Smooth muscle cell (in vitro differentiated cells): ENCODE measurements around the gene EVX1. TPM values are rescaled to one million over a fixed set of nuclear protein-coding genes. Genes with fewer than 3 reads are reported as not detected.

Experiments
- DNase-seq: peaks from one replicate; lab custom pipeline; 2025; ENCODE audit not compliant: unreplicated experiment; lab: John Stamatoyannopoulos, UW
- H2AFZ ChIP-seq: fragments of 200-600 bp; sonication (generic); 2 replicates; pipeline ENCODE4 v1.6.0; 2016; ENCODE audit warnings: antibody characterized with exemption, low read depth, mild to moderate bottlenecking
- H3F3A ChIP-seq: fragments of 200-600 bp; sonication (generic); 2 replicates; pipeline ENCODE4 v1.6.0; 2017; ENCODE audit warnings: antibody characterized with exemption, low read depth
- H3K27ac ChIP-seq: fragments of 200-600 bp; sonication (generic); 2 replicates; pipeline ENCODE4 v1.5.1; 2016; ENCODE audit warnings: low read depth, mild to moderate bottlenecking
- H3K27me3 ChIP-seq: fragments of 200-600 bp; sonication (generic); 2 replicates; pipeline ENCODE4 v1.6.1; 2016; ENCODE audit warnings: low read depth, mild to moderate bottlenecking
- H3K36me3 ChIP-seq: fragments of 200-600 bp; sonication (generic); 2 replicates; pipeline ENCODE4 v1.5.1; 2016; ENCODE audit warnings: low read depth
- H3K4me1 ChIP-seq: fragments of 200-600 bp; sonication (generic); 2 replicates; pipeline ENCODE4 v1.5.1; 2016; ENCODE audit warnings: low read depth
- H3K4me2 ChIP-seq: fragments of 200-600 bp; sonication (generic); 2 replicates; pipeline ENCODE4 v1.6.0; 2016; ENCODE audit warnings: mild to moderate bottlenecking
- H3K4me3 ChIP-seq: fragments of 200-600 bp; sonication (generic); 2 replicates; pipeline ENCODE4 v1.5.1; 2016; ENCODE audit warnings: mild to moderate bottlenecking
- H3K79me2 ChIP-seq: fragments of 200-600 bp; sonication (generic); 2 replicates; pipeline ENCODE4 v1.6.0; 2016; ENCODE audit warnings: low read depth, mild to moderate bottlenecking
- H3K9ac ChIP-seq: fragments of 200-600 bp; sonication (generic); 2 replicates; pipeline ENCODE4 v1.6.0; 2016; ENCODE audit warnings: low read depth
- H3K9me3 ChIP-seq: fragments of 200-600 bp; sonication (generic); replicated peaks from 2 replicates; pipeline ENCODE4 v1.5.1; 2016; ENCODE audit warnings: low read depth
- H4K20me1 ChIP-seq: fragments of 200-600 bp; sonication (generic); 2 replicates; pipeline ENCODE4 v1.6.0; 2016; ENCODE audit warnings: low read depth
- WGBS: methylation state at CpG from one replicate; pipeline ENCODE4 v1.1.7; 2016; ENCODE audit warnings: low lambda C conversion rate; 5-methylcytosine and 5-hydroxymethylcytosine counted together
- polyA plus RNA-seq: library from polyadenylated mRNA; unstranded; fragments of >200 nt; fragmentation: Nextera tagmentation; extraction: Ambion mirVana; gene quantifications from 2 replicates; pipeline ENCODE4 v1.2.1, GENCODE V29; 2016
- total RNA-seq: library from RNA; depleted of rRNA; stranded (reverse); fragments of >200 nt; gene quantifications from 2 replicates; pipeline ENCODE4 v1.2.3, GENCODE V29; 2014
- TF ChIP-seq, protein P1 (sequence below): fragments of 200-600 bp; sonication (generic); IDR thresholded peaks from 2 replicates; pipeline ENCODE4 v1.5.1; 2017; ENCODE audit warnings: borderline replicate concordance, mild to moderate bottlenecking, antibody characterized with exemption; ENCODE audit not compliant: insufficient read depth, poor library complexity, severe bottlenecking

EVX1 gene
- total and polyA plus RNA-seq, 2 experiments from 2014 or later = 0.36 to 2.0 TPM

DNA sequence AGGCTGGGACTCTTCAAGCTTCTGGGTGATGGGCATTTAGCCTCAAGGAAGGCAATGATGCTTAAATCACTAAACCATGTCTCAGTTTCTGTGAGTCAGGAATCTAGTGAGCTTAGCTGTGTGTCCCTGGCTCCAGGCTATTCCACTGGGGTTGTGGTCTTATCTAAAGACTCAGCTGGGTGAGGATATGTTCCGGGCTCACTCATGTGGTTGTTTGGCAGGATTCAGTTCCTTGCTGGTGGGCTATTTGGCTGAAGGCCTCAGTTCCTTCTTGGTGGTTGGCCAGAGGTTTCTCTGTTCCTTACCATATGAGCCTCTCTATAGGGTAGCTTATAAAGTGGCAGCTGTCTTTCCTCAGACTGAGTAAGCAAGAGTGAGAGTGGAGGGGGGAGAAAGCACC is 12.0 kb downstream of the EVX1 start:
- H3K9ac ChIP-seq = no peak overlapping the region
- H3K36me3 ChIP-seq = no peaks in the 10 kb centered on the region
- no peak for DNase-seq
- H3K4me3 ChIP-seq = no peak overlapping the region
- peaks cover 32% of the 10 kb centered on the region for H3K27me3 ChIP-seq
- peaks cover 9% of the 10 kb centered on the region for H3F3A ChIP-seq
- no peaks in the 10 kb centered on the region for H3K9me3 ChIP-seq
- peaks cover 25% of the 10 kb centered on the region for H3K4me1 ChIP-seq
- H4K20me1 ChIP-seq = no peaks in the 10 kb centered on the region
- no peak overlapping the region for H3K4me2 ChIP-seq
- H2AFZ ChIP-seq = no peak overlapping the region
- no peaks in the 10 kb centered on the region for H3K79me2 ChIP-seq
- TF ChIP-seq, protein P1, sequence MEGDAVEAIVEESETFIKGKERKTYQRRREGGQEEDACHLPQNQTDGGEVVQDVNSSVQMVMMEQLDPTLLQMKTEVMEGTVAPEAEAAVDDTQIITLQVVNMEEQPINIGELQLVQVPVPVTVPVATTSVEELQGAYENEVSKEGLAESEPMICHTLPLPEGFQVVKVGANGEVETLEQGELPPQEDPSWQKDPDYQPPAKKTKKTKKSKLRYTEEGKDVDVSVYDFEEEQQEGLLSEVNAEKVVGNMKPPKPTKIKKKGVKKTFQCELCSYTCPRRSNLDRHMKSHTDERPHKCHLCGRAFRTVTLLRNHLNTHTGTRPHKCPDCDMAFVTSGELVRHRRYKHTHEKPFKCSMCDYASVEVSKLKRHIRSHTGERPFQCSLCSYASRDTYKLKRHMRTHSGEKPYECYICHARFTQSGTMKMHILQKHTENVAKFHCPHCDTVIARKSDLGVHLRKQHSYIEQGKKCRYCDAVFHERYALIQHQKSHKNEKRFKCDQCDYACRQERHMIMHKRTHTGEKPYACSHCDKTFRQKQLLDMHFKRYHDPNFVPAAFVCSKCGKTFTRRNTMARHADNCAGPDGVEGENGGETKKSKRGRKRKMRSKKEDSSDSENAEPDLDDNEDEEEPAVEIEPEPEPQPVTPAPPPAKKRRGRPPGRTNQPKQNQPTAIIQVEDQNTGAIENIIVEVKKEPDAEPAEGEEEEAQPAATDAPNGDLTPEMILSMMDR = no peak
- 0% methylated on average over 1 of the region's 1 CpG for WGBS
- H3K27ac ChIP-seq = peak overlapping the region; percentile 32

GRCh38 chr7:27260211-27260610 is 17.6 kb downstream of the EVX1 start:
- no peaks in the 10 kb centered on the region for H3K36me3 ChIP-seq
- no peaks in the 10 kb centered on the region for H3K79me2 ChIP-seq
- H3K27me3 ChIP-seq = no peaks in the 10 kb centered on the region
- TF ChIP-seq, protein P1 = no peak
- H3F3A ChIP-seq = no peaks in the 10 kb centered on the region
- H3K9me3 ChIP-seq = no peaks in the 10 kb centered on the region
- H3K4me1 ChIP-seq = no peaks in the 10 kb centered on the region
- H3K4me3 ChIP-seq = no peak overlapping the region
- no peak overlapping the region for H3K9ac ChIP-seq
- no peaks in the 10 kb centered on the region for H4K20me1 ChIP-seq
- WGBS = 50% methylated on average over 5 of the region's 5 CpGs
- no peak overlapping the region for H2AFZ ChIP-seq
- no peak overlapping the region for H3K27ac ChIP-seq
- DNase-seq = no peak
- no peak overlapping the region for H3K4me2 ChIP-seq

DNA sequence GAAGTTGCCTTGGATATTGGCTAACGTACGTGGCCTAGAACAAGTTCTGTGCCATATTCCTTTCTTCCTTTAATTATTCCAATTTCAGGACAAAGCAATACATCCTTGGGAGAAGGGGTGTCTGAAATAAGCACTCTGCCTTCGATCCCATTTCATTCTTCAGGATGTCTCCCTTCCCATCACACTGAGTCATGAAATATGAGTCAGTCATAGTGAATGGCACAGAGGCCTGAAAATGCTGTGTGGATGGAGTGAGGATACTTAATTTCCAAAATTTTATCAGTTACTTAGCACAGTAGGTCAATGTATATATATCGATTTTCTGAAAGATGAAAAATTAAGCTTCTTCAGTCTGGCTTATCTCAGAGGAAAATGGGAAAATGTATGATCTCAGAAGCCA is 19.5 kb downstream of the EVX1 start:
- TF ChIP-seq, protein P1 = no peak
- no peak overlapping the region for H3K4me2 ChIP-seq

GRCh38 chr7:27263781-27264180 is 21.2 kb downstream of the EVX1 start:
- TF ChIP-seq, protein P1 = no peak
- Histone ChIP-seq H3K9ac (no peak overlapping the region), H3K27ac (no peak overlapping the region), H2AFZ (no peak overlapping the region), H3K4me1 (no peaks in the 10 kb centered on the region), H3K4me3 (no peak overlapping the region), H3K9me3 (no peaks in the 10 kb centered on the region), H3K36me3 (no peaks in the 10 kb centered on the region), H3F3A (no peaks in the 10 kb centered on the region), H3K4me2 (no peak overlapping the region), H4K20me1 (no peaks in the 10 kb centered on the region), H3K27me3 (no peaks in the 10 kb centered on the region), H3K79me2 (no peaks in the 10 kb centered on the region)
- 53% methylated on average over 2 of the region's 2 CpGs for WGBS
- no peak for DNase-seq

More for the DNA sequence above, 19.5 kb downstream of the EVX1 start:
- Histone ChIP-seq H3K27ac (no peak overlapping the region), H3K79me2 (no peaks in the 10 kb centered on the region), H4K20me1 (no peaks in the 10 kb centered on the region), H2AFZ (no peak overlapping the region), H3K27me3 (no peaks in the 10 kb centered on the region), H3K4me1 (no peaks in the 10 kb centered on the region), H3K36me3 (no peaks in the 10 kb centered on the region), H3F3A (no peaks in the 10 kb centered on the region), H3K4me3 (no peak overlapping the region), H3K9ac (no peak overlapping the region), H3K9me3 (no peaks in the 10 kb centered on the region)
- DNase-seq = no peak
- 72% methylated on average over 4 of the region's 4 CpGs for WGBS
